ENCODE data around the gene YDJC. TPM values are rescaled to one million over a fixed set of nuclear protein-coding genes. Genes with fewer than 3 reads are reported as not detected.
A peak's percentile ranks its signal among the peaks of the same experiment; 100 is the strongest.

YDJC gene
- total and polyA plus RNA-seq, 2 of the 13 experiments (the other 11 are each of a cell fraction or from before 2014, with no cell fraction given), result 15.3 to 32.0 TPM

DNA sequence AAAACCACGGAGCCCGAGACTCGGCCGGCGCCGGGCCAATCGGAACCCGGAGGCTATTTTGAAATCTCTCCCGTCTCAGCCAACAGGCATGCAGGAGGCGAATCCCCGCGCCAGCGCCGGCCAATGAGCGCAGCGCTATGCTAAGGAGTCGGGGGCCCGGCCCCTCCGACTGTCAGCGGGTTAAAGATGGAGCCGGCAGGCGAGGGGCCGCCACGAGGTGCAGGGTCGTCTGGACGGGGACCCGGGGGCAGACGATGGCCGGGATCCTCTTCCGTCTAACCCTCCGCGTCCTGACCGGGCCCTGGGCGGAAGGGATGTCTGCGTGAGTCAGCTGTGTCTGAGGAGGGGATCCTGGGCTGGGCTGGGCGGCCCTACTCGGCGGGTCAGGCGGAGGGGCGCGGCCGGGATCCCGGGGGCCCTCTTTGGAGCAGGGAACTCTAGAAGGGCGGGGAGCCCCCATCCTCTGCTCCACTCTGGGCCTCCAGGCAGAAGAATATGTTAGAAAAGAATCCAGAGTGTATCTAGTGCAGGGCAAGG is 22.3 kb upstream of the YDJC start (continued):
- TF ChIP-seq HNRNPUL1 (IDR thresholded peaks at IDR 0.05; ENCODE audit: low read depth, low read length) (0 out of 2 replicates have a peak, but pooled peaks have one; percentile 53), RORA (CRISPR knock-in tag; IDR thresholded peaks at IDR 0.05) (no peak), YEATS2 (CRISPR knock-in tag; IDR thresholded peaks at IDR 0.05; ENCODE audit: borderline replicate concordance) (no peak), REL (CRISPR knock-in tag; conservative IDR thresholded peaks at IDR 0.05) (0 out of 2 replicates have a peak, but pooled peaks have one; percentile 58), RXRB (CRISPR knock-in tag; IDR thresholded peaks at IDR 0.05; ENCODE audit: borderline replicate concordance) (peak; percentile 44; the same call in 1 of the 2 replicates), TGIF2 (CRISPR knock-in tag; IDR thresholded peaks at IDR 0.05) (peak; percentile 68; the same call in 1 of the 2 replicates), RBFOX2 (IDR thresholded peaks at IDR 0.05; ENCODE audit: low read depth, low read length) (peak; percentile 77), PCBP1 (IDR thresholded peaks at IDR 0.05; ENCODE audit: borderline replicate concordance, low read depth, low read length) (no peak), ZNF768 (CRISPR knock-in tag; IDR thresholded peaks at IDR 0.05) (no peak), TEAD2 (CRISPR knock-in tag; IDR thresholded peaks at IDR 0.05) (no peak), ARNT2 (CRISPR knock-in tag; IDR thresholded peaks at IDR 0.05; ENCODE audit: low read depth) (peak; percentile 82), NRL (CRISPR knock-in tag; IDR thresholded peaks at IDR 0.05; ENCODE audit: borderline replicate concordance) (peak; percentile 92; the same call in 1 of the 2 replicates), KAT8 (CRISPR knock-in tag; IDR thresholded peaks at IDR 0.05) (peak; percentile 71), SP2 (CRISPR knock-in tag; IDR thresholded peaks at IDR 0.05) (peak; percentile 76), SALL1 (CRISPR knock-in tag; IDR thresholded peaks at IDR 0.05) (0 out of 2 replicates have a peak, but pooled peaks have one; percentile 24), MXD4 (CRISPR knock-in tag; IDR thresholded peaks at IDR 0.05) (peak; percentile 60; the same call in 1 of the 2 replicates), NCOA2 (CRISPR knock-in tag; IDR thresholded peaks at IDR 0.05) (0 out of 2 replicates have a peak, but pooled peaks have one; percentile 22), ZNF205 (CRISPR knock-in tag; IDR thresholded peaks at IDR 0.05) (no peak)
- TF ChIP-seq, protein P1, sequence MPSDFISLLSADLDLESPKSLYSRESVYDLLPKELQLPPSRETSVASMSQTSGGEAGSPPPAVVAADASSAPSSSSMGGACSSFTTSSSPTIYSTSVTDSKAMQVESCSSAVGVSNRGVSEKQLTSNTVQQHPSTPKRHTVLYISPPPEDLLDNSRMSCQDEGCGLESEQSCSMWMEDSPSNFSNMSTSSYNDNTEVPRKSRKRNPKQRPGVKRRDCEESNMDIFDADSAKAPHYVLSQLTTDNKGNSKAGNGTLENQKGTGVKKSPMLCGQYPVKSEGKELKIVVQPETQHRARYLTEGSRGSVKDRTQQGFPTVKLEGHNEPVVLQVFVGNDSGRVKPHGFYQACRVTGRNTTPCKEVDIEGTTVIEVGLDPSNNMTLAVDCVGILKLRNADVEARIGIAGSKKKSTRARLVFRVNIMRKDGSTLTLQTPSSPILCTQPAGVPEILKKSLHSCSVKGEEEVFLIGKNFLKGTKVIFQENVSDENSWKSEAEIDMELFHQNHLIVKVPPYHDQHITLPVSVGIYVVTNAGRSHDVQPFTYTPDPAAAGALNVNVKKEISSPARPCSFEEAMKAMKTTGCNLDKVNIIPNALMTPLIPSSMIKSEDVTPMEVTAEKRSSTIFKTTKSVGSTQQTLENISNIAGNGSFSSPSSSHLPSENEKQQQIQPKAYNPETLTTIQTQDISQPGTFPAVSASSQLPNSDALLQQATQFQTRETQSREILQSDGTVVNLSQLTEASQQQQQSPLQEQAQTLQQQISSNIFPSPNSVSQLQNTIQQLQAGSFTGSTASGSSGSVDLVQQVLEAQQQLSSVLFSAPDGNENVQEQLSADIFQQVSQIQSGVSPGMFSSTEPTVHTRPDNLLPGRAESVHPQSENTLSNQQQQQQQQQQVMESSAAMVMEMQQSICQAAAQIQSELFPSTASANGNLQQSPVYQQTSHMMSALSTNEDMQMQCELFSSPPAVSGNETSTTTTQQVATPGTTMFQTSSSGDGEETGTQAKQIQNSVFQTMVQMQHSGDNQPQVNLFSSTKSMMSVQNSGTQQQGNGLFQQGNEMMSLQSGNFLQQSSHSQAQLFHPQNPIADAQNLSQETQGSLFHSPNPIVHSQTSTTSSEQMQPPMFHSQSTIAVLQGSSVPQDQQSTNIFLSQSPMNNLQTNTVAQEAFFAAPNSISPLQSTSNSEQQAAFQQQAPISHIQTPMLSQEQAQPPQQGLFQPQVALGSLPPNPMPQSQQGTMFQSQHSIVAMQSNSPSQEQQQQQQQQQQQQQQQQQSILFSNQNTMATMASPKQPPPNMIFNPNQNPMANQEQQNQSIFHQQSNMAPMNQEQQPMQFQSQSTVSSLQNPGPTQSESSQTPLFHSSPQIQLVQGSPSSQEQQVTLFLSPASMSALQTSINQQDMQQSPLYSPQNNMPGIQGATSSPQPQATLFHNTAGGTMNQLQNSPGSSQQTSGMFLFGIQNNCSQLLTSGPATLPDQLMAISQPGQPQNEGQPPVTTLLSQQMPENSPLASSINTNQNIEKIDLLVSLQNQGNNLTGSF (CRISPR knock-in tag; IDR thresholded peaks at IDR 0.05), result 0 out of 2 replicates have a peak, but pooled peaks have one; percentile 25
- TF ChIP-seq, protein P2, sequence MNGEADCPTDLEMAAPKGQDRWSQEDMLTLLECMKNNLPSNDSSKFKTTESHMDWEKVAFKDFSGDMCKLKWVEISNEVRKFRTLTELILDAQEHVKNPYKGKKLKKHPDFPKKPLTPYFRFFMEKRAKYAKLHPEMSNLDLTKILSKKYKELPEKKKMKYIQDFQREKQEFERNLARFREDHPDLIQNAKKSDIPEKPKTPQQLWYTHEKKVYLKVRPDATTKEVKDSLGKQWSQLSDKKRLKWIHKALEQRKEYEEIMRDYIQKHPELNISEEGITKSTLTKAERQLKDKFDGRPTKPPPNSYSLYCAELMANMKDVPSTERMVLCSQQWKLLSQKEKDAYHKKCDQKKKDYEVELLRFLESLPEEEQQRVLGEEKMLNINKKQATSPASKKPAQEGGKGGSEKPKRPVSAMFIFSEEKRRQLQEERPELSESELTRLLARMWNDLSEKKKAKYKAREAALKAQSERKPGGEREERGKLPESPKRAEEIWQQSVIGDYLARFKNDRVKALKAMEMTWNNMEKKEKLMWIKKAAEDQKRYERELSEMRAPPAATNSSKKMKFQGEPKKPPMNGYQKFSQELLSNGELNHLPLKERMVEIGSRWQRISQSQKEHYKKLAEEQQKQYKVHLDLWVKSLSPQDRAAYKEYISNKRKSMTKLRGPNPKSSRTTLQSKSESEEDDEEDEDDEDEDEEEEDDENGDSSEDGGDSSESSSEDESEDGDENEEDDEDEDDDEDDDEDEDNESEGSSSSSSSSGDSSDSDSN (CRISPR knock-in tag; IDR thresholded peaks at IDR 0.05), result peak; percentile 24; the same call in 1 of the 2 replicates
